ENCODE data around the gene B4GALNT2.

DNA sequence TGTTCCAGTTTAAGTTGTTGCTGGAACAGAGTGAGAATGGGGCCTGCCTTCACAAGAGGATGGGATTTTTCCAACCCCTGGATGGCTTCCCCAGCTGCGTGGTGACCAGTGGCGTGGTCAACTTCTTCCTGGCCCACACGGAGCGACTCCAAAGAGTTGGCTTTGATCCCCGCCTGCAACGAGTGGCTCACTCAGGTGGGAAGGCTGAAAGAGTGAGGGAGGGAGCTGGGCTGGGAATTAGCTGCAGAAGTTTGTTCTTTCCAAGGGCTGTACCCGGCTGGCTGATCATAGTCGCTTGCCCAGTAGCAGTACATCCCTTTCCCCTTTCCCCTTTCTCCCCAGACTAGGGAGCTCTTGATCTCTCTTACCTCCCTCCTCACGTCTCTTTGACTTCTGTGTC is 36.1 kb downstream of the B4GALNT2 start:
- TF ChIP-seq GATA2 (IDR thresholded peaks at IDR 0.05; ENCODE audit: low read depth, low read length) (no peak), GATA3 (IDR thresholded peaks at IDR 0.05; ENCODE audit: low read depth, low read length) (no peak)
